Stimulated activated CD8-positive, alpha-beta memory T cell treated with anti-CD3 and anti-CD28 coated beads, Interleukin-15, amount 100 ng/mL, for 4 hours (primary cell): ENCODE results near the gene BCKDK.
"Not testable (repeated sequence)": the region's sequence is repeated elsewhere in the genome, so short reads cannot be mapped to it uniquely, and the experiment has no call there.

Experiments
- DNase-seq, 2 donors: peaks; one replicate each; pipeline ENCODE4 v3.0.0-alpha.2; 2020; ENCODE audit warnings: low read depth in 2 of 2

BCKDK gene

GRCh38 chr16:31094424-31095120, 13.6 kb upstream of the BCKDK start, which contains the start of gene VKORC1:
TSS of gene VKORC1 (minus strand) at chr16:31094797. CDS start at chr16:31094729, 68 bp downstream.
- peak; percentile 62 to 70 for DNase-seq

- no peak for DNase-seq
Observed at GRCh38 chr16:31099860-31100638, 8.1 kb upstream of the BCKDK start.

GRCh38 chr16:31100876-31101641, 7.1 kb upstream of the BCKDK start:
- DNase-seq, result not testable (repeated sequence)

DNA sequence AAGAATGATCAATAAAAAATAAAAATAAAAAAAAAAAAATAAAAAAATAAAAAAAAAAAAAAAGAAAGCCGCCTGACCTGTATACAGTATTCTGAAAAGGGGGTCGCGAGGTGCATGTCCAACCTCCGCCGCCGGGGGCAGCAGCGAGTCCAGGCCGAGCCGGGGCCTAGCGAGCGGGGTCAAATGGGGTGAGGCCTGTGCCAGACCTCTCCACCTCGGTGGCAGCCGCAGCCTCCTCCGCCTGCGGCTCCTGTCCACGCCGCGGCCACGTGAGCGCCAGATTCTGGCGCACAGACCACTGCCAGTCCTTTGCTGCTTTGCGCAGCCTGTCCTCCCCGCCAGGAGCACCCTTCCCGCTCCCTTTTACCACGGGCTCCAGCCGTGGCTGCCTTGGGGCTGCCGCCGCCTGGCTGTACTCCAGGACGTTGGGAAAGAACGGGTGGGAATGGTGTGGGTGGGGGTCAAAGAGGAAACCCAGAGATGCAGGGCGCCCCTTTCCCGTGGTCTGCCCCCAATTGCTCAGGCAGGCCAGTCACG, 2.4 kb upstream of the BCKDK start:
- DNase-seq, result peak; percentile 56 to 58

DNA sequence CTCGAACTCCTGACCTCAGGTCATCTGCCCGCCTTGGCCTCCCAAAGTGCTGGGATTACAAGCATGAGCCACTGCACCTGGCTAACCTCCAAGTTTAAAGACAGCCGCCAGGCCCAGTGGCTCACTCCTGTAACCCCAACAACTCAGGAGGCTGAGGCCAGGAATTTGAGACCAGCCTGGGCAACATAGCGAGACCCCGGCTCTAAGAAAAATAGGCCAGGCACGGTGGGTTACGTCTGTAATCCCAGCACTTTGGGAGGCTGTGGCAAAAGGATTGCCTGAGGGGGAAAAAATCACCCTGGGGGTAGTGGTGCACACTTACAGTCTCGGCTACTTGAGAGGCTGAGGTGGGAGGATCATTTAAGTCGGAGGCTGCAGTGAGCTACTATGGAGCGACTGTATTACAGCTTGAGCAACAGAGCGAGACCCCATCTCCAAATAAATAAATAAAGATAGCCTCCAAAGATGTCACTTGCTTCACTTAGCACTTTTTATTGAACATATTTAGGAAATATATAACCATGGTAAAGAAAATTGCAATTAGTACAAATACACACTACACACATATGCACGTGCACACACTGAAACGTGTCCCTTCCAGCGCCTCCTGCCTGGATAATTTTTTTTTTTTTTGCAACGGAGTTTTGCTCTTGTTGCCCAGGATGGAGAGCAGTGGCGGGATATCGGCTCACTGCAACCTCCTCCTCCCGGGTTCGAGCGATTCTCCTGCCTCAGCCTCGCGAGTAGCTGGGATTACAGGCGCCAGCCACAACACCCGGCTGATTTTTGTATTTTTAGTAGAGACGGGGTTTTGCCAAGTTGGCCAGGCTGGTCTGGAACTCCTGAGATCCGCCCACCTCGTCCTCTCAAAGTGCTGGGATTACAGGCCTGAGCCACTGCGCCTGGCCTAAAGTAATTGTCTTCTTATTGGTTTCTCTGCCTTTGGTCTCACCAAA, 1.4 kb upstream of the BCKDK start:
- no peak for DNase-seq

DNA sequence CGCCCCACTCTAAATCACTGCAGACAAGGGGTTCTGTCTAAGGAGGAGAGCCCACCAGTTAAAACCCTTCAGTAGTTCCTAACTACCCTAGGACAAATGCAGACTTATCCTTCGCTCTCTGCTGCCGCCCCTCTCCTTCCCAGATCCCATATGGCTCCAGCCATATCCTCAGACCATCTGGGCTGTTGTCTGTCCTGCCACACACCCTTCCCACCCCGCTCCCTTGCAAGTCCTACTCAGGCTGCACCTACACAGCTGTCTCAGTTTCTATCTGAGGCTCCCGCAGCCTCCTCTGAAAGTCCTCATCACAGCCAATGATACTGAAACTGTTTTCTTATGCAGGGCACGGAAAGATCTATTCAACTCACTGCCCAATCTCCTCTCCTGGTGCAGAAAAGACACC, 720 bp upstream of the BCKDK start:
- no peak for DNase-seq

- no peak for DNase-seq
Observed at GRCh38 chr16:31108794-31109558, 790 bp downstream of the BCKDK start.

DNA sequence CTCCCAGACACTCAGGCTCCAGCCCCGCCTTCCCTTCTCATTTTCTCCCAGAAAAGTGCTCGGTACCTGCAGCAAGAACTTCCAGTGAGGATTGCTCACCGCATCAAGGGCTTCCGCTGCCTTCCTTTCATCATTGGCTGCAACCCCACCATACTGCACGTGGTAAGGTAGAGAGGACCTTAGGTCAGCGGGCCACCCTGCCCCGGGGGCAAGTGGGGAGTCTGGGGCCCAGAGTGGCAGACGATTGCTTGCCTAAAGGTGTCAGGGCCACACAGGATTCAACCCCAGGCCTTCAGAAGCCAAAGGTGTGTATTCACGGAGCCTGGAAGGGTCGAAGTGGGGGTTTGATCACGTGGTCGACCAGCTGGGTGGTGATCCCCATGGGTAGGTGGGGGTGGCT, 1.4 kb downstream of the BCKDK start:
- no peak for DNase-seq

- DNase-seq, result no peak
Observed at GRCh38 chr16:31110106-31111034, 2.2 kb downstream of the BCKDK start.

DNA sequence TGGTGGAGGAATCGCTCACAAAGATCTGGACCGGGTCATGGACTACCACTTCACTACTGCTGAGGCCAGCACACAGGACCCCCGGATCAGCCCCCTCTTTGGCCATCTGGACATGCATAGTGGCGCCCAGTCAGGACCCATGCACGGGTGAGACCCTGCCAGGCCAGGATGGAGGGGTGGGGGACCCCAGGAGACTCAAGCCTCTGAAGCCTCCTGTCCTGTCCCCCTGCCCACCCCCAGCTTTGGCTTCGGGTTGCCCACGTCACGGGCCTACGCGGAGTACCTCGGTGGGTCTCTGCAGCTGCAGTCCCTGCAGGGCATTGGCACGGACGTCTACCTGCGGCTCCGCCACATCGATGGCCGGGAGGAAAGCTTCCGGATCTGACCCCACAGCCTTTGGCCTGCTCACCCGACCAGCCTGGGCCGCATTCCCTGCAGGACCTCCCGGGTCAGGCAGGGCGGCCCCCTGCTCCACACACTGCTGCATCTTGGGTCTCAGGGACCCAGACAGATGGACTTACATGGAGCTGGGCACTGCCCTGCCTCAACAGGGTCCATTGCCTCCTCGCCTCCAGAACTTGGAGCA, 3.8 kb downstream of the BCKDK start:
- no peak for DNase-seq

DNA sequence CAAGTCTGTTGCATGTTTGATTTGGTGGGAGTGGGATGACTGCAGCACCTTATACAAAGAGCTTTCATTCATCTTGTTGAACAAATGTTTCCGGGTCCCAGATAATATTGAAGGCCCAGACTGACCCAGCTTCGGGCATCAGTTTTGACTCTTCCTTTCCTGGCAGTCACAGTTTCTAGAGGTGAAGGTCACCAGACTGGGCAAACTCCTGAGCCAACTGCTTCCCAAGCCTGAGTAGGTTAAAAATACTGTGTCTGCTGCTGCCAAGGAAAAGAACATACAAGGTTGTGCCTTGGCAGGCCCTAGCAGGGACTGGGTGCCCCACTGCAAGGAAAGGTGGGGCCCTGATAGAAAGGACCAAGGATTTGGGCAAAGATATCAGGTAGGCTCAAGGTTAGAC, 4.5 kb downstream of the BCKDK start:
- DNase-seq, result no peak

GRCh38 chr16:31113121-31114120, 5.2 kb downstream of the BCKDK start:
- no peak for DNase-seq

- no peak for DNase-seq
Observed at GRCh38 chr16:31114468-31114867, 6.3 kb downstream of the BCKDK start.

DNA sequence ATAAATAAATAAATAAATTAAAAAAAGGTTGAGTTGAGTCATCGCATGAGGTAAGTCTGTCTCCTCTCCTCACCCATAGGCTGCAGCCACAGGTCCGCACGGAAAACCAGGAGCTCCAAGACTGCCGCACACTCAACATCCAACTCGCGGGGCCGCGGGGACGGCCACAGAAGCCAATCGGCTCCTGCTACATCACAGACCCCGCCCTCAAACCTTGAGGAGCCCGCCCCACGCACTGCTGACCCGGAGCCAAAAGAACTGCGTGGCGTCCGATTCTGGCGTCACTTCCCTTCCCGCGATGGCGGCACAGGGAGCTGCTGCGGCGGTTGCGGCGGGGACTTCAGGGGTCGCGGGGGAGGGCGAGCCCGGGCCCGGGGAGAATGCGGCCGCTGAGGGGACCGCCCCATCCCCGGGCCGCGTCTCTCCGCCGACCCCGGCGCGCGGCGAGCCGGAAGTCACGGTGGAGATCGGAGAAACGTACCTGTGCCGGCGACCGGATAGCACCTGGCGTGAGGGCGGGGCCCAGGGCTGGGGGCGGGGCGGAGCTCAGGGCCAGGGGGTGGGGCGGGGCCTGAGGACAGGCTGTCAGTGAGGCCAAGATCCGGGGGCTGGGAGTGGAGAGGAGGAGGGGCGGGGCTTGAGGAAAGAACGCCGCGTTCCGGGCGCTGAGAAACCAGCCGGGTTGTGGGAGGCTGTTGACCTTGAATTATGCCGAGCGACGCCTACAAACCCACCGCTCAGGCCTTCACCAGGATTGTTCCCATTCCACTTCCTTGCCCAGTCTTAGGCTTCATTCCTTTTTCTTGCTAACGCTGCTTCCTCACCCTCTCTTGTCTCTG, 9.4 kb downstream of the BCKDK start, which contains the start of gene KAT8:
KAT8 (plus strand) TSS at position 281 of the 839 bp plus-strand sequence; CDS start at position 299, 18 bp downstream.
- peak; percentile 93 to 97 for DNase-seq

DNA sequence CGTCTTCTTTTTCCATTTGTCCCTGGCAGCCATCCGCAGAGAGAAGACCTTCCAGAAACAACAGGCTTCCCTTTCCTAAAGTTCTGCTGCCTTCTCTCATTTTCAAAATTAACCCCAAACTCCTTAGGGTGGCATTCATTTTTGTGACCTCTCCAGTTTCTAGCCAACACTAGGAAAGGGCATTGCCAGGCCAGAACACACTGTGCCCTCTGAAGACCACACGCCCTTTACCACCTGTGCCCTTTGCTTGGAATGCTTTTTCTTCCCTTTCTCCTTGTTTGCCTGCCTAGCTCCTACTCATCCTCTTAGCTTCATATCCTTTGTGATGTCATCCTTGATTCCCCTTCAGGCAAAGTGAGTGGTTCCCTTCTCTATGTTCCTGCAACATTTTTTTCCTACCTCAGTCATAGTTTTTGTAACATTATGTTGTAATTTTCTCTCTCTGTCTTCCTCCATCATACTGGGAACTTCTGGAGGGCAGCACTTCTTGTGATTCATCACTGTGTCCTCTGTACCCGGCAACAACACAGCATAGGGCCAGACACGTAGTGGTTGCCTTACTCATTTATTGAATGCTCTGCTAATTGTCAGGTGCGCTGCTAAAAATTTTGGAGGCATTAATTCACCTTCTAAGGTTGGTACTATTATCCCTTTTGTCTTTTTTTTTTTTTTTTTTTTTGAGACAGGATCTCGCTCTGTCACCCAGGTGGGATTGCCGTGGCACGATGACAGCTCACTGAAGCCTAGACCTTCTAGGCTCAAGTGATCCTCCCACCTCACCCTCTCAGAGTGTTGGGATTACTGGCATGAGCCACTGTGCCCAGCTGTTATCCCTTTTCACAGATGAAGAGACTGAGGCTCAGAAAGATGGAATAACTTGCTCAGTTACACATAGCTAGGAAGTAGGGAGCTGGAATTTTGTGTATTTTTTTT, 10.3 kb downstream of the BCKDK start:
- no peak for DNase-seq
